Nephron progenitor cell (in vitro differentiated cells): ENCODE measurements around the gene RDH13.
"Not testable (repeated sequence)": the region's sequence is repeated elsewhere in the genome, so short reads cannot be mapped to it uniquely, and the experiment has no call there.

Source experiments
- DNase-seq: peaks from one replicate; pipeline ENCODE4 v3.0.0; 2021
- H3K27ac Mint-ChIP-seq: 2 replicates; pipeline ENCODE4 v1.8.0; 2021; ENCODE audit warnings: mild to moderate bottlenecking, moderate library complexity, mixed read lengths
- H3K27me3 Mint-ChIP-seq: 2 replicates; pipeline ENCODE4 v1.8.0; 2021; ENCODE audit warnings: mild to moderate bottlenecking, low read depth, mixed read lengths; ENCODE audit not compliant: poor library complexity
- H3K36me3 Mint-ChIP-seq: 2 replicates; pipeline ENCODE4 v1.8.0; 2021; ENCODE audit warnings: low read depth, mixed read lengths
- H3K4me1 Mint-ChIP-seq: 2 replicates; pipeline ENCODE4 v1.8.0; 2021; ENCODE audit warnings: mixed read lengths
- H3K4me3 Mint-ChIP-seq: 2 replicates; pipeline ENCODE4 v1.8.0; 2021; ENCODE audit warnings: mild to moderate bottlenecking, moderate library complexity, mixed read lengths
- H3K9me3 Mint-ChIP-seq: 2 replicates; pipeline ENCODE4 v1.8.0; 2021; ENCODE audit warnings: mild to moderate bottlenecking, moderate library complexity, mixed read lengths
- CTCF ChIP-seq: fragments of 200-600 bp; sonication (generic); IDR thresholded peaks from 2 replicates; pipeline ENCODE4 v1.5.0; 2021; ENCODE audit warnings: antibody characterized with exemption

RDH13 gene

GRCh38 chr19:55068950-55069864 lies 6.3 kb upstream of the RDH13 start:
- peak overlapping the region; percentile 70 for H3K4me3 Mint-ChIP-seq
- no peak overlapping the region for H3K27ac Mint-ChIP-seq
- H3K4me1 Mint-ChIP-seq: peaks cover 10% of the 10 kb centered on the region
- DNase-seq: peak; percentile 33
- H3K27me3 Mint-ChIP-seq: peaks cover 98% of the 10 kb centered on the region
- peaks cover 4% of the 10 kb centered on the region for H3K9me3 Mint-ChIP-seq
- H3K36me3 Mint-ChIP-seq: no peaks in the 10 kb centered on the region
- TF ChIP-seq CTCF: no peak

GRCh38 chr19:55067869-55068268 lies 4.9 kb upstream of the RDH13 start:
- TF ChIP-seq CTCF: no peak
- Mint-ChIP-seq H3K4me3 (no peak overlapping the region), H3K27ac (no peak overlapping the region), H3K9me3 (no peaks in the 10 kb centered on the region), H3K36me3 (no peaks in the 10 kb centered on the region), H3K27me3 (peaks cover 97% of the 10 kb centered on the region), H3K4me1 (peaks cover 10% of the 10 kb centered on the region)
- DNase-seq: no peak

- DNase-seq: peak; percentile 44
- Mint-ChIP-seq H3K27me3 (peaks cover 81% of the 10 kb centered on the region), H3K36me3 (no peaks in the 10 kb centered on the region), H3K27ac (no peak overlapping the region), H3K4me3 (no peak overlapping the region), H3K9me3 (no peaks in the 10 kb centered on the region), H3K4me1 (peaks cover 17% of the 10 kb centered on the region)
- TF ChIP-seq CTCF: no peak
Observed at GRCh38 chr19:55066107-55066709, 3.3 kb upstream of the RDH13 start.

GRCh38 chr19:55065516-55065915 lies 2.6 kb upstream of the RDH13 start:
- H3K9me3 Mint-ChIP-seq: not testable (repeated sequence)
- H3K27me3 Mint-ChIP-seq: peaks cover 74% of the 10 kb centered on the region

GRCh38 chr19:55063492-55063843 lies 520 bp upstream of the RDH13 start:
- H3K27me3 Mint-ChIP-seq: peaks cover 58% of the 10 kb centered on the region
- DNase-seq: no peak
- H3K36me3 Mint-ChIP-seq: peaks cover 10% of the 10 kb centered on the region
- H3K4me1 Mint-ChIP-seq: peaks cover 11% of the 10 kb centered on the region
- H3K9me3 Mint-ChIP-seq: no peaks in the 10 kb centered on the region
- H3K4me3 Mint-ChIP-seq: peak overlapping the region; percentile 87
- H3K27ac Mint-ChIP-seq: no peak overlapping the region
- no peak for TF ChIP-seq CTCF

More at GRCh38 chr19:55065516-55065915, 2.6 kb upstream of the RDH13 start:
- H3K4me1 Mint-ChIP-seq: peaks cover 17% of the 10 kb centered on the region
- not testable (repeated sequence) for DNase-seq, H3K4me3 Mint-ChIP-seq, H3K36me3 Mint-ChIP-seq, H3K27ac Mint-ChIP-seq

GRCh38 chr19:55060287-55060686 lies 2.7 kb downstream of the RDH13 start:
- not testable (repeated sequence) for H3K9me3 Mint-ChIP-seq, DNase-seq, H3K4me3 Mint-ChIP-seq
- Mint-ChIP-seq H3K27me3 (peaks cover 26% of the 10 kb centered on the region), H3K4me1 (peaks cover 11% of the 10 kb centered on the region), H3K36me3 (peaks cover 33% of the 10 kb centered on the region), H3K27ac (peak overlapping the region; percentile 76)
